IgD-negative memory B cell (primary cell): ENCODE measurements around the gene GAS6. TPM values are rescaled to one million over a fixed set of nuclear protein-coding genes. Genes with fewer than 3 reads are reported as not detected.
"Not testable (repeated sequence)": the region's sequence is repeated elsewhere in the genome, so short reads cannot be mapped to it uniquely, and the experiment has no call there.

Source experiments
- H3K27ac Mint-ChIP-seq, 3 donors: one replicate each; pipeline ENCODE4 v1.8.0; 2020 to 2022; ENCODE audit warnings: mild to moderate bottlenecking in 3 of 3, mixed read lengths in 3 of 3, moderate library complexity in 1 of 3
- H3K27me3 Mint-ChIP-seq: one replicate; pipeline ENCODE4 v1.8.0; 2021; ENCODE audit warnings: mixed read lengths
- H3K36me3 Mint-ChIP-seq: one replicate; pipeline ENCODE4 v1.8.0; 2020; ENCODE audit warnings: mild to moderate bottlenecking, mixed read lengths
- H3K4me1 Mint-ChIP-seq, 3 donors: one replicate each; pipeline ENCODE4 v1.8.0; 2020 to 2022; ENCODE audit warnings: mixed read lengths in 3 of 3, mild to moderate bottlenecking in 1 of 3
- H3K4me3 Mint-ChIP-seq, 4 donors: one replicate each; pipeline ENCODE4 v1.8.0; 2020 to 2022; ENCODE audit warnings: mild to moderate bottlenecking in 4 of 4, mixed read lengths in 4 of 4, moderate library complexity in 3 of 4
- H3K9me3 Mint-ChIP-seq, 3 donors: one replicate each; pipeline ENCODE4 v1.8.0; 2020 to 2021; ENCODE audit warnings: mixed read lengths in 3 of 3, mild to moderate bottlenecking in 1 of 3
- polyA plus RNA-seq: library from polyadenylated mRNA; unstranded; fragments of 300-500 nt; fragmentation: Illumina TruSeq; gene quantifications from one replicate; pipeline ENCODE4 v1.2.3, GENCODE V29; 2021

The GAS6 gene
- polyA plus RNA-seq, 1 donor from 2014 or later: 0.60 TPM

DNA sequence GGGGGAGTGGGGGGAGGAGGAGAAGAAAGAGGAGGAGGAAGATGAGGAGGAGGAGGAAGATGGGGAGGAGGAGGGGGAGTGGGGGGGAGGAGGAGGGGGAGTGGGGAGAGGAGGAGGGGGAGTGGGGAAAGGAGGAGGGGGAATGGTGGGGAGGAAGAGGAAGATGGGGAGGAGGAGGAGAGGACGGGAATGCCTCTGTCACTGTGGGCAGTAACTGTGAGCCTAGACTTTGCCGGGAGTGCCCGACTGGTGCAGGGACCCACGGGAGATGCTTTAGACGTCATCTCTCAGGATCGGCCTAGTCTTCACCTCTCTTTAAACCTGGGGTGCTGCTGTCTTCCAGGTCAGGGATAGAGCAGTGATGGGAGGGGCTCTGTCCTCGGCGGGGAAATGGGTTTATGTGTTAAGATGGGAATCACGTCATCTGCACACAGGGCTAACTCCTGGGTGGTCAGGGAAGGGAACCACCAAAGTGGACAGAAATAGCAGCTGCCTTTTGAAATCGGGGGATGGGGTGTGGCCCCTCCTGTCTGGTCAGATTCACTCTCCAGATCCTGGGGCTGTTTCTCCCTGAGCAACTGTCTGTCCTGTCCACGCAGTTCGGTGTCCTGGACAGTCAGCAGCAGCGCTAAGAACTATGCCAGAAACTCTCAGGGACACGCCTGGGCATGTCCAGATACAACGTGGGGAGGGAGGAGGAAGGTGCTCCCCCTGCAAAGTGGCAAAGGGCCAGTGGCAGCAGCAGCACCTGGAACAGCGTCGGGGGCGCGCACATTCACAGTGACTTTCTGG, 26.9 kb downstream of the GAS6 start:
- H3K27ac Mint-ChIP-seq: peak overlapping the region in 2 of 3 donors; percentile 2 to 80
- H3K27me3 Mint-ChIP-seq: no peaks in the 10 kb centered on the region

GRCh38 chr13:113835461-113836270, 28.2 kb downstream of the GAS6 start:
- H3K4me3 Mint-ChIP-seq: no peak overlapping the region
- no peaks in the 10 kb centered on the region for H3K27me3 Mint-ChIP-seq
- peaks cover 0 to 5% (median 3%) of the 10 kb centered on the region in 3 donors for H3K4me1 Mint-ChIP-seq
- H3K27ac Mint-ChIP-seq: no peak overlapping the region
- no peaks in the 10 kb centered on the region for H3K36me3 Mint-ChIP-seq
- no peaks in the 10 kb centered on the region for H3K9me3 Mint-ChIP-seq

More for the DNA sequence above, 26.9 kb downstream of the GAS6 start:
- Mint-ChIP-seq H3K4me3 (no peak overlapping the region), H3K36me3 (no peaks in the 10 kb centered on the region), H3K9me3 (peaks cover 0 to 2% (median 0%) of the 10 kb centered on the region in 3 donors), H3K4me1 (peaks cover 0 to 5% (median 3%) of the 10 kb centered on the region in 3 donors)

GRCh38 chr13:113834496-113835200, 29.2 kb downstream of the GAS6 start:
- Mint-ChIP-seq H3K4me3 (no peak overlapping the region), H3K36me3 (no peaks in the 10 kb centered on the region), H3K27ac (no peak overlapping the region), H3K4me1 (peaks cover 0 to 5% (median 3%) of the 10 kb centered on the region in 3 donors), H3K9me3 (no peaks in the 10 kb centered on the region), H3K27me3 (no peaks in the 10 kb centered on the region)

DNA sequence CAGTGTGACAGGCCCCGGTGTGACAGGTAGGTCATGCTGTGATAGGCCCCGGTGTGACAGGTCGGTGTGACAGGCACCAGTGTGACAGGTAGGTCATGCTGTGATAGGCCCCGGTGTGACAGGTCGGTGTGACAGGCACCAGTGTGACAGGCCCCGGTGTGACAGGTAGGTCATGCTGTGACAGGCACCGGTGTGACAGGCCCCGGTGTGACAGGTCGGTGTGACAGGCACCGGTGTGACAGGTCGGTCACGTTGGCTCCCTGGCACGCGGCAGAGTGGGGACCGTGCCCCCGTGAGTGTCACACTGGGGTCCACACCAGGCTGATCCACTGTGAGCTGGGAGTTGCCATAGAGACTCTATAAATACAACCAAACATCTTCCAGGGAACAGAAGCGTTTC, 29.9 kb downstream of the GAS6 start:
- H3K36me3 Mint-ChIP-seq, H3K9me3 Mint-ChIP-seq, H3K4me3 Mint-ChIP-seq, H3K27ac Mint-ChIP-seq, H3K27me3 Mint-ChIP-seq, H3K4me1 Mint-ChIP-seq: not testable (repeated sequence)

- Mint-ChIP-seq H3K27me3 (no peaks in the 10 kb centered on the region), H3K4me3 (no peak overlapping the region), H3K36me3 (no peaks in the 10 kb centered on the region), H3K9me3 (no peaks in the 10 kb centered on the region), H3K27ac (no peak overlapping the region), H3K4me1 (peaks cover 0 to 5% (median 3%) of the 10 kb centered on the region in 3 donors)
Measured at GRCh38 chr13:113833111-113833830, 30.6 kb downstream of the GAS6 start.

DNA sequence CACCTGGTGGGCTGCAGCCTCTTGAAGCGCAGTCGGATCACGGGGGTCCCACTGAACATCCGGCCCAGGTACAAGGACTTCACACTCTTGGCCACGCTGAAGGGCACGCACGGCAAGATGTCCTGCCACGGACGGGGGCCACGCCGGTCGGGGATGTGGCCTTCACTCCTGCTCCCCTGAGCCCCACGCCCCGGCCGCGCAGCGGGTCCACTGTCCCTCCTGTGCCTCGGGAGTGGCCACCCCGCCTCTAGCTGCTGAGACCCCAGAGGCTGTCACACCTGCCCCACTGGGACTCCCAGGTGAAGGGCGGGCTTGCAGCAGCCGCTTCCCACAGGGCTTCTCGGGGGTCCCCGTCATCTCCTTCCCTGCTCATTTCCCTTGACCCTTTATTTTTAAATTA, 31.2 kb downstream of the GAS6 start:
- Mint-ChIP-seq H3K36me3 (no peaks in the 10 kb centered on the region), H3K27ac (no peak overlapping the region), H3K9me3 (no peaks in the 10 kb centered on the region), H3K4me1 (peaks cover 0 to 5% (median 3%) of the 10 kb centered on the region in 3 donors), H3K27me3 (no peaks in the 10 kb centered on the region), H3K4me3 (no peak overlapping the region)

GRCh38 chr13:113832205-113832604, 31.7 kb downstream of the GAS6 start:
- peaks cover 0 to 3% (median 3%) of the 10 kb centered on the region in 3 donors for H3K4me1 Mint-ChIP-seq
- H3K4me3 Mint-ChIP-seq: no peak overlapping the region
- H3K27me3 Mint-ChIP-seq: no peaks in the 10 kb centered on the region
- H3K9me3 Mint-ChIP-seq: no peaks in the 10 kb centered on the region
- no peaks in the 10 kb centered on the region for H3K36me3 Mint-ChIP-seq
- no peak overlapping the region for H3K27ac Mint-ChIP-seq

GRCh38 chr13:113831061-113831460, 32.8 kb downstream of the GAS6 start:
- peaks cover 0 to 3% (median 2%) of the 10 kb centered on the region in 3 donors for H3K4me1 Mint-ChIP-seq
- no peaks in the 10 kb centered on the region for H3K27me3 Mint-ChIP-seq
- no peaks in the 10 kb centered on the region for H3K36me3 Mint-ChIP-seq
- no peak overlapping the region for H3K4me3 Mint-ChIP-seq
- H3K9me3 Mint-ChIP-seq: no peaks in the 10 kb centered on the region
- no peak overlapping the region for H3K27ac Mint-ChIP-seq

DNA sequence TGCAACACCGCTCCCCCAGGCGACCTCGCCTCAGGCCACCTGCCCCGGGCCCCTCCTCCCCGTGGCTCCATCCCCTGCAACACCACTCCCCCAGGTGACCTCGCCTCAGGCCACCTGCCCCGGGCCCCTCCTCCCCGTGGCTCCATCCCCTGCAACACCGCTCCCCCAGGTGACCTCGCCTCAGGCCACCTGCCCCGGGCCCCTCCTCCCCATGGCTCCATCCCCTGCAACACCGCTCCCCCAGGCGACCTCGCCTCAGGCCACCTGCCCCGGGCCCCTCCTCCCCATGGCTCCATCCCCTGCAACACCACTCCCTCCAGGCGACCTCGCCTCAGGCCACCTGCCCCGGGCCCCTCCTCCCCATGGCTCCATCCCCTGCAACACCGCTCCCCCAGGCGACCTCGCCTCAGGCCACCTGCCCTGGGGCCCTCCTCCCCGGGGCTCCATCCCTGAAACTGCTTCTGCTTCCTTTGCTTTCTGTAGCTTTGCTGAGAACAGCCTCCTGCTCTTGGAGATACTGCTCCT, 33.4 kb downstream of the GAS6 start:
- H3K27ac Mint-ChIP-seq, H3K4me3 Mint-ChIP-seq, H3K27me3 Mint-ChIP-seq, H3K36me3 Mint-ChIP-seq, H3K4me1 Mint-ChIP-seq, H3K9me3 Mint-ChIP-seq: not testable (repeated sequence)

GRCh38 chr13:113828282-113828825, 35.5 kb downstream of the GAS6 start:
- Mint-ChIP-seq H3K4me1 (peaks cover 0 to 2% (median under 1%) of the 10 kb centered on the region in 3 donors), H3K4me3 (no peak overlapping the region), H3K9me3 (no peaks in the 10 kb centered on the region), H3K27me3 (no peaks in the 10 kb centered on the region), H3K36me3 (no peaks in the 10 kb centered on the region), H3K27ac (no peak overlapping the region)

GRCh38 chr13:113827021-113827420, 36.9 kb downstream of the GAS6 start:
- peaks cover 0 to 2% (median 2%) of the 10 kb centered on the region in 3 donors for H3K4me1 Mint-ChIP-seq
- no peaks in the 10 kb centered on the region for H3K36me3 Mint-ChIP-seq
- H3K27me3 Mint-ChIP-seq: no peaks in the 10 kb centered on the region
- H3K9me3 Mint-ChIP-seq: no peaks in the 10 kb centered on the region
- H3K4me3 Mint-ChIP-seq: no peak overlapping the region
- H3K27ac Mint-ChIP-seq: no peak overlapping the region

DNA sequence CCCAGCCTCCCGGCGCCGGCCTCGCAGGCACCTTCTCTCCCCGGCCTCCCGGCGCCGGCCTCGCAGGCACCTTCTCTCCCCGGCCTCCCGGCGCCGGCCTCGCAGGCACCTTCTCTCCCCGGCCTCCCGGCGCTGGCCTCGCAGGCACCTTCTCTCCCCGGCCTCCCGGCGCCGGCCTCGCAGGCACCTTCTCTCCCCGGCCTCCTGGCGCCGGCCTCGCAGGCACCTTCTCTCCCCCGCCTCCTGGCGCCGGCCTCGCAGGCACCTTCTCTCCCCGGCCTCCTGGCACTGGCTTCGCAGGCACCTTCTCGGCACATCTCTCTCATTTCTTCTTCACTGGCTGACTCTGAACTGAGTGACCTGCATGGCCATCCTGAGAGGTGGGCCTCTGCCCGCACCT, 37.4 kb downstream of the GAS6 start:
- not testable (repeated sequence) for H3K36me3 Mint-ChIP-seq, H3K4me1 Mint-ChIP-seq, H3K9me3 Mint-ChIP-seq, H3K27me3 Mint-ChIP-seq, H3K27ac Mint-ChIP-seq, H3K4me3 Mint-ChIP-seq

DNA sequence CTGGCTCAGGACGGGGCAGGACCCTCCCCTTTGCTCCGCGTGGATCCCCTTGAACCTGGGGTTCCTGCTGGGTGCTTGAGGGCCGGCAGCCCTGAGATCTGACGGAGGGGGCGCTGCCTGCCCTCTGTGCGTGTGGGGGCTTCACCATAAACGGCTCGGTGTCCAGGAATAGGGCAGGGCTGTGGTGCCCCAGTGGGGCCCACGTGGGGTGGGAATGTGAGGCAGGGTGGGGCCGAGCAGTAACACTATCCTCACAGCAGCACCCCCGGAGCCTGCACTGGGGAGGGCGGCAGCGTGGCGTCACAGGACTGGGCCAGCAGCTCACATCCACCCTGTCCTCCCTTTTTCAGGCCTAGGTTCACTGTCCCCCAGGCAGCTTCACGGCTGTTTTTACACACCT, 38.0 kb downstream of the GAS6 start:
- Mint-ChIP-seq H3K4me1 (peaks cover 0 to 2% (median 2%) of the 10 kb centered on the region in 3 donors), H3K36me3 (peaks cover 2% of the 10 kb centered on the region), H3K27me3 (no peaks in the 10 kb centered on the region), H3K27ac (no peak overlapping the region), H3K4me3 (no peak overlapping the region), H3K9me3 (no peaks in the 10 kb centered on the region)

DNA sequence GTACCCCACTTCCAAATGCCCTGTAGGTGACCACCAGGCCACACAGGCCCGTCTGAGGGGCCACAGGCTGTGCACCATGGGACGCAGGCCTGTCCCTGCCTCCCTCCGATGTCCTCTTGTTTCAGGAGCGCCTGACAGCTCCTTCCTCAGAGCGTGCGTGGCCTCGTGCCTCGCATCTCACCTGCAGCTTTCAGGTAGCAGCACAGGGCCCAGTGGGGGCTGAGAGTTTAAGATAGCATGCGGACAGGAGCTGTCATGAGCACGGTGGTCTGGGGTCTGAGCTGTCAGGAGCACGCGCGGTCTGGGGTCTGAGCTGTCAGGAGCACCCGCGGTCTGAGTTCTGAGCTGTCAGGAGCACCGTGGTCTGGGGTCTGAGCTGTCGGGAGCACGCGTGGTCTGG, 40.1 kb downstream of the GAS6 start:
- Mint-ChIP-seq H3K36me3 (peaks cover 2% of the 10 kb centered on the region), H3K4me1 (peaks cover 0 to 2% (median 2%) of the 10 kb centered on the region in 3 donors), H3K27me3 (no peaks in the 10 kb centered on the region), H3K4me3 (no peak overlapping the region), H3K27ac (no peak overlapping the region), H3K9me3 (no peaks in the 10 kb centered on the region)
